Measurements from ENCODE around the gene SF3A2.

The SF3A2 gene

GRCh38 chr19:2242816-2243215 is 6.2 kb downstream of the SF3A2 start:
- no peak for DNase-seq

GRCh38 chr19:2243274-2244124 is 6.9 kb downstream of the SF3A2 start:
- no peak for DNase-seq

- DNase-seq: no peak
Measured at GRCh38 chr19:2244125-2244411, 7.4 kb downstream of the SF3A2 start.

- DNase-seq: no peak
Measured at GRCh38 chr19:2244486-2244885, 7.9 kb downstream of the SF3A2 start.

- DNase-seq: no peak
Measured at GRCh38 chr19:2245273-2245672, 8.6 kb downstream of the SF3A2 start.

- no peak for DNase-seq
Measured at GRCh38 chr19:2246014-2246620, 9.5 kb downstream of the SF3A2 start.

- no peak for DNase-seq
Measured at GRCh38 chr19:2246801-2247361, 10.3 kb downstream of the SF3A2 start.

DNA sequence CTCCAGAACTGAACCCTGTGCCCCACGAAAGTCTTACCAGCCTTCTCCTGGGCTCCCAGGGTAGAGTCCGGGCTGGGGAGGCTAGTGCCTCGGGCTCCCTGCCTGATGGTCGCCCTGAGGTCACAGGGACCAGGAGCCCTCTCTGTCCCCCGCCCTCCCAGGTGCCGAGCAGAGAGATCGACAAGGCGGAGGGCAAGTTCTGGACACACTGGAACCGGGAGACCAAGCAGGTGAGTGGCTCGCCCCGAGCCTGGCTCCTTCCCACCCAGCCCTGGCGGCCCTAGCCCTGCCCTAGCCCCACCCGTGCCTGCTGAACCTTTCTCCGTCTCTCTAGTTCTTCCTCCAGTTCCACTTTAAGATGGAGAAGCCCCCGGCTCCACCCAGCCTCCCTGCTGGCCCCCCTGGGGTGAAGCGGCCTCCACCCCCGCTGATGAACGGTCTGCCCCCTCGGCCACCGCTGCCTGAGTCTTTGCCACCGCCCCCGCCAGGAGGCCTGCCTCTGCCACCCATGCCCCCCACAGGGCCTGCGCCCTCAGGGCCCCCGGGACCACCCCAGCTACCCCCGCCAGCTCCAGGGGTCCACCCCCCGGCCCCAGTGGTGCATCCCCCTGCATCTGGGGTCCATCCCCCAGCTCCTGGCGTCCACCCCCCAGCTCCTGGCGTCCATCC is 10.9 kb downstream of the SF3A2 start:
- no peak for DNase-seq

- DNase-seq: no peak
Measured at GRCh38 chr19:2248136-2249009, 11.7 kb downstream of the SF3A2 start.

DNA sequence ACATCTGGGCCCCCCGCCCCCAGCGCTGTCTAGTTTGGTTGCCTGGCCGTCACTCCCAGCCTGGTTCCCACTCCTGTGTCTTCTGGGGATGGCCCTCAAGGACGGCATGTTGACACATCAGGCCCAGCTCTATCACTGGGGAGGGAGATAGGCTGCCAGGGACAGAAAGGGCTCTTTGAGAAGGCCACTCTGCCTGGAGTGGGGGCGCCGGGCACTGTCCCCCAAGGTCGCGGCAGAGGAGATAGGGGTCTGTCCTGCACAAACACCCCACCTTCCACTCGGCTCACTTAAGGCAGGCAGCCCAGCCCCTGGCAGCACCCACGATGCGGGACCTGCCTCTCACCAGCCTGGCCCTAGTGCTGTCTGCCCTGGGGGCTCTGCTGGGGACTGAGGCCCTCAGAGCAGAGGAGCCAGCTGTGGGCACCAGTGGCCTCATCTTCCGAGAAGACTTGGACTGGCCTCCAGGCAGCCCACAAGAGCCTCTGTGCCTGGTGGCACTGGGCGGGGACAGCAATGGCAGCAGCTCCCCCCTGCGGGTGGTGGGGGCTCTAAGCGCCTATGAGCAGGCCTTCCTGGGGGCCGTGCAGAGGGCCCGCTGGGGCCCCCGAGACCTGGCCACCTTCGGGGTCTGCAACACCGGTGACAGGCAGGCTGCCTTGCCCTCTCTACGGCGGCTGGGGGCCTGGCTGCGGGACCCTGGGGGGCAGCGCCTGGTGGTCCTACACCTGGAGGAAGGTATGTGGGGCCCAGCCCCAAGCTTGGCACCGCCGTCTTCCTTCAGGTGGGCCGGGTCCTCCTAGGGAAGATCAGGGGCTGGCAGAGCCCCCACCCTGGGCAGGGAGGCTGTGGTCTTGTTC is 12.6 kb downstream of the SF3A2 start, which contains the start of gene AMH:
Gene AMH (plus strand): TSS at position 314 of the 857 bp plus-strand sequence. CDS start 10 bp downstream, at position 324.
- no peak for DNase-seq

- no peak for DNase-seq
Measured at GRCh38 chr19:2249880-2250765, 13.5 kb downstream of the SF3A2 start.

- no peak for DNase-seq
Measured at GRCh38 chr19:2250766-2251105, 14.1 kb downstream of the SF3A2 start.

DNA sequence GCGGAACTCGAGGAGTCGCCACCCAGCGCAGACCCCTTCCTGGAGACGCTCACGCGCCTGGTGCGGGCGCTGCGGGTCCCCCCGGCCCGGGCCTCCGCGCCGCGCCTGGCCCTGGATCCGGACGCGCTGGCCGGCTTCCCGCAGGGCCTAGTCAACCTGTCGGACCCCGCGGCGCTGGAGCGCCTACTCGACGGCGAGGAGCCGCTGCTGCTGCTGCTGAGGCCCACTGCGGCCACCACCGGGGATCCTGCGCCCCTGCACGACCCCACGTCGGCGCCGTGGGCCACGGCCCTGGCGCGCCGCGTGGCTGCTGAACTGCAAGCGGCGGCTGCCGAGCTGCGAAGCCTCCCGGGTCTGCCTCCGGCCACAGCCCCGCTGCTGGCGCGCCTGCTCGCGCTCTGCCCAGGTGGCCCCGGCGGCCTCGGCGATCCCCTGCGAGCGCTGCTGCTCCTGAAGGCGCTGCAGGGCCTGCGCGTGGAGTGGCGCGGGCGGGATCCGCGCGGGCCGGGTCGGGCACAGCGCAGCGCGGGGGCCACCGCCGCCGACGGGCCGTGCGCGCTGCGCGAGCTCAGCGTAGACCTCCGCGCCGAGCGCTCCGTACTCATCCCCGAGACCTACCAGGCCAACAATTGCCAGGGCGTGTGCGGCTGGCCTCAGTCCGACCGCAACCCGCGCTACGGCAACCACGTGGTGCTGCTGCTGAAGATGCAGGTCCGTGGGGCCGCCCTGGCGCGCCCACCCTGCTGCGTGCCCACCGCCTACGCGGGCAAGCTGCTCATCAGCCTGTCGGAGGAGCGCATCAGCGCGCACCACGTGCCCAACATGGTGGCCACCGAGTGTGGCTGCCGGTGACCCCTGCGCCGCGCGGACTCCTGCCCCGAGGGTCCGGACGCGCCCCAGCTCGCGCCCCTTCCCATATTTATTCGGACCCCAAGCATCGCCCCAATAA is 14.8 kb downstream of the SF3A2 start:
- no peak for DNase-seq

- no peak for DNase-seq
Measured at GRCh38 chr19:2252055-2252796, 15.6 kb downstream of the SF3A2 start.

DNA sequence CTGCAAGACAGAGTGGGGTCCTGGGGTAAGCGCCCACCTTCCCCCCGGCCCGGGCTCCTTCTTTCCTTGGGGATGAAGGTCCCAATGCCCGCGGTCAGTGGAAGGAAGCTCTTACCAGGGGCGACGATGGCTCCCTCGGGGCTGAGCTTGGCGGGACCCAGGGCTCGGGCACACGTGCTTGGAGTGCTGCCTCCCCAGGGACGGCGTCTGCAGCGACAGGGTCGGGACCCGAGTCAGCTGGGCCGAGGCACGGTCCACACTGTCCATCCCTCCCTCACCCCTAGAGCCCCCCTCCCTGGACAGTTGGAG is 16.1 kb downstream of the SF3A2 start:
- DNase-seq: no peak

GRCh38 chr19:2253106-2254063 is 16.8 kb downstream of the SF3A2 start:
- DNase-seq: no peak

- no peak for DNase-seq
Measured at GRCh38 chr19:2254064-2254872, 17.6 kb downstream of the SF3A2 start.

Data from DMS79 (cell line).